Adipose tissue (tissue), 3 donors: ENCODE results near the gene NUP42. TPM values are rescaled to one million over a fixed set of nuclear protein-coding genes. Genes with fewer than 3 reads are reported as not detected.

Experiments used
- H3K27ac ChIP-seq: one replicate; pipeline ENCODE4 v1.5.1; 2013; ENCODE audit warnings: low read depth, low read length
- WGBS, 3 donors: extraction: QIAGEN DNeasy Blood & Tissue Kit; methylation state at CpG; one replicate each; pipeline ENCODE4 v1.1.7; 2013; 5-methylcytosine and 5-hydroxymethylcytosine counted together
- polyA plus RNA-seq, 3 donors: library from polyadenylated mRNA; stranded (reverse); fragments of 200-250 nt; gene quantifications; one replicate each; pipeline ENCODE4 v1.2.3, GENCODE V29; 2013
- donor health status: healthy with polysubstance abuse.
- donor health status: Bipolar disorder and iron deficiency.
- donor health status: healthy.

Gene NUP42, protein sequence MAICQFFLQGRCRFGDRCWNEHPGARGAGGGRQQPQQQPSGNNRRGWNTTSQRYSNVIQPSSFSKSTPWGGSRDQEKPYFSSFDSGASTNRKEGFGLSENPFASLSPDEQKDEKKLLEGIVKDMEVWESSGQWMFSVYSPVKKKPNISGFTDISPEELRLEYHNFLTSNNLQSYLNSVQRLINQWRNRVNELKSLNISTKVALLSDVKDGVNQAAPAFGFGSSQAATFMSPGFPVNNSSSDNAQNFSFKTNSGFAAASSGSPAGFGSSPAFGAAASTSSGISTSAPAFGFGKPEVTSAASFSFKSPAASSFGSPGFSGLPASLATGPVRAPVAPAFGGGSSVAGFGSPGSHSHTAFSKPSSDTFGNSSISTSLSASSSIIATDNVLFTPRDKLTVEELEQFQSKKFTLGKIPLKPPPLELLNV
- polyA plus RNA-seq = 10 to 100 TPM; 10.3 to 19.0 (median 16.6) TPM

DNA sequence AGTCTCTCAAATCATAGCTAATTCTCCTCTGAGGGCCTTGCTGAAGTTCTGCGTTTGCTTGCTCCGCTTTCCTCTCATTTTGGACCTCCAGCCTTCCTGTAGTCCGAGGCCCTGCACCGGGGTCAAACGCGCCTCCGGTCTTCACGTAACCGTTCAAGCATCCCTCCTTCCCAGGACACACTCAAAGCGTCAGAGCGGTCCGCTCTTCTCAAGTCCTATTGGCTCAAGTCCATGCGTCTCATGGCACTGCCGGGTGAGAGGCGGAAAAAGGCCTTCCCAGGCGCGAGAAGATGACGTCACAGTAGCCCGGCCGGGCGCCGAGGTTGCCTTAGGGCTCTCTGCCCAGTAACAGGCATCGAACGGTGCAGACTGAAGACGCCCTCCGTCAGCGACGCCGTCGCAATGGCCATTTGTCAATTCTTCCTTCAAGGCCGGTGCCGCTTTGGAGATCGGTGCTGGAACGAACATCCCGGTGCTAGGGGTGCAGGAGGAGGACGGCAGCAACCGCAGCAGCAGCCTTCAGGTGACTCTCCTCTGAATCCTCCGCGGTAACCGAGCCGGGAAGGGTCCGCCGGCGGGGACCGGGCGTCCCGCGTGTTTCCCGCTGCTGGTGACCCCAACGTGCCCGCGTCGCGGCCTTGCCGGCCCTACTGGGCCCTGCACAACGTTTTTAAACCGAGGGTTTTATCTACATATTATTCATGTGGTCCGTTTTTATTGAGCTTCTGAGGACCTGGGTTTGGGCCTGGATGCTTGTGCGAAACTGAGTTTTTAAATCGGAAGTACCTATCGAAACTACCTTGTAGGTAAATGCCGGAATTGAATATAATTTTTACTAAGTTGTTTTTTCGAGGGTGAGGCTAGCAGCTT, at the start of gene NUP42:
Gene NUP42 (plus strand): TSS at position 365 of the 870 bp plus-strand sequence. CDS start 38 bp downstream, at position 403.
- H3K27ac ChIP-seq = no peak within 1 kb of the TSS
- 0 to 1% (median 0%) methylated on average over 63 of the region's 63 CpGs for WGBS, 3 donors

DNA sequence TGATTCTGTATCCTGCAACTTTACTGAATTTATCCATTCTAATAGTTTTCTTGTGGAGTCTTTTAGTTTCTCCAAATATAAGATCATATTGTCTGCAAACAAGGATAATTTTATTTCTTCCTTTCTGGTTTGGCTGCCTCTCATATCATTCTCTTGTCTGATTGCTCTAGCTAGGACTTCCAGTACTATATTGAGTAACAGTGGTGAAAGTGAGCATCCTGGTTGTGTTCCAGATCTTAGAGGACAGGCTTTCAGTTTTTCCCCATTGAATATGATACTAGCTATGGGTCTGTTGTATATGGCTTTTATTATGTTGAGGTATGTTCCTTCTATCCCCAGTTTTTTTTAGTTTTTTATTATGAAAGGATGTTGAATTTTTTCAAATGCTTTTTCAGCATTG, 48.1 kb upstream of the NUP42 start:
- H3K27ac ChIP-seq = no peak overlapping the region

DNA sequence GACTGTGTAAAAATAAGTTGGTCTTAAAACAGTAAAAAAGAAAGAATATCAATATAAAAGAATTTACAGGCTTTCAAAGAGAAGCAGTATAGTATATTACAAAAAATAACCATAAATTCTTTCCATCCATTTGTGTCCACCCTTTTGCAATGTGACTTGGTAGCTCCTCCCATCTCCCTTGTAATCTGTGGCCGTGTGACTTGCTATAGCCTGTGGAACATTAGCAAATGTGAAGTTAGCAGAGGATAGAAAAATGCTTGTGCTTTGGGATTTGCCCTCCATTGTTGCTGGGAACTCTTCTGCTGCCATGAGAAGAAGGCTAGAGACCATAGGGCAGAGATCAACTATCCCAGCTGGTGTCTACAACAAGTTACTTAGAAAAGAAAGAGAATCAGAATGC, 46.1 kb upstream of the NUP42 start:
- H3K27ac ChIP-seq = no peak overlapping the region
- WGBS, 3 donors = 73 to 88% (median 83%) methylated on average over 1 of the region's 1 CpG

DNA sequence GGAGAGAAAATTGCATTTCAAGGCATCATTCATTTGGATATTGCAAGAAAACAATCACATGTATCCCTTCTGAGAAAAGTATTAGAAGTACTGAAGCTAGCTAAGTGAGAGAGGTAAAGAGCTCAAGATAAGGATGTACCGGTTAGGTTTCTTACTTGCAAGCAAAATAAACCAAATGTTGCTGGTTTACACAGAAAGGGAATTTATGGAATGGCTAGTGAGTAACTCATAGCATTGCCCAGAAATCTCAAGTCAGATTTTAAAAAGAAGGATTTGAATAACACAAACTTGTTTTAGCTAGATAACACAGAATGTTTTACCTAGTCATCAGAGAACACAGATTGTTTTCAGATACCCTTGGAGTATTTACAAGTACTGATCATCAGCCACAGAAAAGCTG, 45.6 kb upstream of the NUP42 start:
- WGBS, 3 donors = 75 to 76% (median 76%) methylated on average over 1 of the region's 1 CpG
- no peak overlapping the region for H3K27ac ChIP-seq

- WGBS, 3 donors = 78 to 86% (median 79%) methylated on average over 6 of the region's 6 CpGs
Observed at GRCh38 chr7:23157679-23158078, 24.2 kb upstream of the NUP42 start.

DNA sequence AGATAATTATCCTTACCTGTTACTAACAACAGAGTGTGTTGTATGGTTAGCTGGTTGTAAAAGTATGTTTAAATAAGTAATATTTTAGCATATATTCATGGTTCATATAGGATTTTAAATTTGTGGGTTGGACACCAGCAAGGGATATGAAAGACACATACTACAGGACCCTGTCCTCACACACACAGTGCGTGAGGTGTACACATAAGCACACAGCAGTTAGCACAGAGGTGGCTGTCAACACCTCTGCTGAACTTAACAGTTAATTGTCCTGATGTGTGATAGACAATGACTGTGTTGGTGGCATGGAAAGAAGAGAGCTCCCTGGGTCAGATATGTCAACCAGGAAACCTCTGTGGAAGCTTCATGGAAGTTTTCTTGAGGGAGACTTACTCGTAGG, 23.3 kb upstream of the NUP42 start:
- no peak overlapping the region for H3K27ac ChIP-seq
- WGBS, 3 donors = 94 to 98% (median 94%) methylated on average over 2 of the region's 2 CpGs

More at GRCh38 chr7:23157679-23158078, 24.2 kb upstream of the NUP42 start:
- H3K27ac ChIP-seq = no peak overlapping the region

- no peak overlapping the region for H3K27ac ChIP-seq
- 93 to 98% (median 97%) methylated on average over 1 of the region's 1 CpG for WGBS, 3 donors
Observed at GRCh38 chr7:23161482-23161881, 20.4 kb upstream of the NUP42 start.

DNA sequence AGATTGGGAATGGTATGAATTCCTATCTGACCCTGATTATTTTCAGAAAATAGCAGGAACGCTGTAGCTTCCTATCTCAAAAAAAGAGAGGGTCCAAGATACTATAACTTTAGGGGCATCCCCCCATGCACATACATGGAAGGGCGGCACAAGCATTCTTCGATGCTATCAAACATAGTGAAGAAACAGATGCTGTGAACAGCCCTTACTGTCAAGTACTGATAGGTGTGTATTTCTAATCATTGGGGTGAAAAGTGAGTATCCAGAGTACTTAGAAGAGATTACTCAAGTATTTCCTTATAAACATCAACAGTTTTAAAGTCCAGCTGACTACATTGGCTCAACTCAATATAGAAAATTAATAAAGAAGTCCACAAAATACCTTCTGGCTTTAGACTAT, 17.0 kb upstream of the NUP42 start:
- no peak overlapping the region for H3K27ac ChIP-seq
- WGBS, 3 donors = 95 to 98% (median 95%) methylated on average over 3 of the region's 3 CpGs

DNA sequence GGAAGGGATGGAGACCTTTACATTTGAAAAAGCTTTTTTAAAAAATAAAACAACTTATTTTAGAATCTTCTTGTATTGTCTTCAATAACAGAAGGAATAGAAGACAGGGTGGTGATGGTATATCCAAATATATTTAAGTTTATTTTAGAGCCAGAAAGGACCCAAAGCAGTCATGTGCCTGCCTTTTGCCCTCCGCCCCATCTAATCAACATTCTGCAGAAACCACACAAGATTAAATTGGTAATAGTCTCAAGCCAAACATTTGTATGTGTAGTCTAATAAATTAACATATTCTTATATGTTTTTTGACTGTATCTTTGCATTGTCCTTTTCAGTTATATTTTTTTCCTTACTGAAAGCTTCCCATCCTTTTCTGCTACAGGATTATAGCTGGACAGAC, 16.5 kb upstream of the NUP42 start:
- no peak overlapping the region for H3K27ac ChIP-seq
- WGBS, 3 donors = 97 to 100% (median 97%) methylated on average over 1 of the region's 1 CpG

GRCh38 chr7:23167691-23168090, 14.2 kb upstream of the NUP42 start:
- no peak overlapping the region for H3K27ac ChIP-seq
- 87 to 92% (median 89%) methylated on average over 5 of the region's 5 CpGs for WGBS, 3 donors

GRCh38 chr7:23168111-23168885, 13.6 kb upstream of the NUP42 start:
- no peak overlapping the region for H3K27ac ChIP-seq
- WGBS, 3 donors = 79 to 86% (median 82%) methylated on average over 8 of the region's 8 CpGs

DNA sequence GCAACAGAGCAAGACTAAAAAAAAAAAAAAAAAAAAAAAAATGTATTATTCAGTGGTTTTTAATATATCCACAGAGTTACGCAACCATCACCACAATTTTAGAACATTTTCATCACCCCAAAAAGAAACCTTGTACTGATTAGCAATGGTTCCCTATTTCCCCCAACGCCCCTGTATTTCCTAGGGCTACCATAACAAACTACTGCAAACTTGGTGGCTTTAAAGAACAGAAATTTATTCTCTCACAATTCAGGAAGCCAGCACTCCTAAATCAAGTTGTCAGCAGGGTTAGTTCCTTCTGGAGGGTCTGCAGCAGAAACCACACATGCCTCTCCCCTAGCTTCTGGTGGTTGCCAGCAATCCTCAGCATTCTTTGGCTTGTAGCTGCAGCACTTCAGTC, 5.9 kb upstream of the NUP42 start:
- no peak overlapping the region for H3K27ac ChIP-seq
- 47 to 73% (median 64%) methylated on average over 2 of the region's 2 CpGs for WGBS, 3 donors

DNA sequence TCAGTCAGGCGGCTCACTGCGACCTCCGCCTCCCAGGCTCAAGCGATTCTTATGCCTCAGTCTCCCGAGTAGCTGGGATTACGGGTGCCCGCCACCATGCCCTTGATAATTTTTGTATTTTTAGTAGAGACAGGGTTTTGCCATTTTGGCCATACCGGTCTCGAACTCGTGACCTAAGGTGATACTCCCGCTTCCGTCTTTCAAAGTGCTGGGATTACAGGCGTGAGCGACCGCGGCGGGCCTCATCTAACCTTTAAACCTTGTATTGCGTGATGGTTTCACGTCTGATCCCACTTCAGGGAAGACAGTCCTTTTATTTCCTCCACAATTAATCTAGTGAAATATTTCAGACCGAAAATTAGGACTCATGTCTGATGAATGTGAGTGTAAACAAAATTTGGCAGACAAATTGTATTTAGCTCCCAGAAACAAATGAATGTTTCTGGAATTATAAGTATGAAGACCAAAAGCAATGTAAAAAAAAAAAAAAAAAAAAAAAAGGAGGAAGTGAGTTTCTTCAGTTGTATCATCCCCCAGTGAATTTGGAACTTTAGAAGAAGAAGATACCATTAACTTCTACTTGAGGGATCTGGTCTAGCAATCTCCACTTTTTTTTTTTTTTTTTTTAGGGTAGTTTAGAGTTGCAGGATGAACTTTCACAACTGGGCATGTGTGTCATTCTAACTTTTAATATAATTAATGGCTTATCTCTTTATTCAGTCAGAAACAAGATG, 1.6 kb downstream of the NUP42 start:
- H3K27ac ChIP-seq = no peak overlapping the region
- 91 to 93% (median 91%) methylated on average over 20 of the region's 20 CpGs for WGBS, 3 donors

GRCh38 chr7:23184291-23184690, 2.4 kb downstream of the NUP42 start:
- 76 to 86% (median 81%) methylated on average over 1 of the region's 1 CpG for WGBS, 3 donors
- H3K27ac ChIP-seq = no peak overlapping the region

DNA sequence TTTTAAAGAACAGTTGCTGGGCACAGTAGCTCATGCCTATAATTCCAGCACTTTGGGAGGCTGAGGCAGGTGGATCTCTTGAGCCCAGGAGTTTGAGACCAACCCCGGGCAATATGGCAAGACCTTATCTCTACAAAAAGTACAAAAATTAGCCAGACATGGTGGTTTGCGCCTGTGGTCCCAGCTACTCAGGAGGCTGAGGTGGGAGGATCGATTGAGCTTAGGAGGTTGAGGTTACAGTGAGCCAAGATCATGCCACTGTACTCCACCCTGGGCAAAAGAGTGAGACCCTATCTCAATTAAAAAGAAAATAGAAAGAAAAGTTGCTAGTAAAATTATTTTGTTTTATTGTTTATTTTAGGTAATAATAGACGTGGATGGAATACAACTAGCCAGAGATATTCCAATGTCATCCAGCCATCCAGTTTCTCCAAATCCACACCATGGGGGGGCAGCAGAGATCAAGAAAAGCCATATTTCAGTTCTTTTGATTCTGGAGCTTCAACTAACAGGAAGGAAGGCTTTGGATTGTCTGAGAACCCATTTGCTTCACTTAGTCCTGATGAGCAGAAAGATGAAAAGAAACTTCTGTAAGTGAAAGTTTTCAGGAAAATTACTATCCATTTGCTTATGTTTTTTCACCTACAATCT, 3.0 kb downstream of the NUP42 start:
- no peak overlapping the region for H3K27ac ChIP-seq
- WGBS, 3 donors = 77 to 83% (median 83%) methylated on average over 4 of the region's 4 CpGs

DNA sequence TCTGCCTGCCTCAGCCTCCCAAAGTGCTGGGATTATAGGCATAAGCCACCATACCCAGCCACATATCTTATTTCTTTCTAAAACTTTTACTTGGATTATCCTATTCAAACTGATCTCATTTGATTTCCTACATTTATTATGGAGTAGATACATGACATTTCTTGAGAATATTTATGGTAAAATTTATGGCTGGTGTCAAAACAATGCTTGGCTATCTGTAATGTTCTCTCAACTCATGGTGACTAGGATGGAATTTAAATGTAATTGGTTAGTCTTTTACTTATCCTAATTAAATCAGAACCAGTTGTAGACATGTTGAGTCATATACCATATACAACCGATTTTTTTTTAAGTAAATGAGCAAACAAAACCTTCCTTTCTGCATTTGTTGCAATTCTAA, 4.1 kb downstream of the NUP42 start:
- H3K27ac ChIP-seq = no peak overlapping the region
- WGBS, 3 donors = 65 to 79% (median 71%) methylated on average over 1 of the region's 1 CpG

DNA sequence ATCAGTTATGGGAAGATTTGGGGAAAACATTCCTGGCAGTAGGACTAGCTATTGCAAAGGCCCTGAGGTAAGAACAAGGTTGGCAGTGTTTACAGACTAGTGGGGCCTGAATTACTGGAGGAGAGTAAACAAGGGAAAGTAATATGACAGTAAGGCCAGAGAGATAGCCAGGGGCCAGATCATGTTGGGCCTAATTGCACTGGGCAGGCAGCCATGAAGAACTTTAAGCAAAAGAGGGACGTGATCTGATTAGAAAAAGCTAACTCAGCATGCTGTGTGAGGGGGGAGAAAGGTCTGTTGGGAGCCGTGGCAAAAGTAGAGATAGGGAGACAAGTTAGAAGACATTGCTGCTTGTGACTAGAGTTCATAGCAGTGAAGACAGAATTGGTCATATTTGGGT, 9.2 kb downstream of the NUP42 start:
- WGBS, 3 donors = 70 to 72% (median 70%) methylated on average over 2 of the region's 2 CpGs
- H3K27ac ChIP-seq = no peak overlapping the region
